ENCODE results near the gene KANSL1.

Gene KANSL1

GRCh38 chr17:45999900-46000290 is 193.3 kb downstream of the KANSL1 start:
- no peak for DNase-seq (ENCODE audit: low read depth)
- no peak for TF ChIP-seq CTCF (IDR thresholded peaks at IDR 0.05; ENCODE audit: insufficient read depth, low read depth, low read length, missing control alignments)
- H3K4me3 ChIP-seq (ENCODE audit: low read length) = no peak overlapping the region

GRCh38 chr17:45998987-45999899 is 194.0 kb downstream of the KANSL1 start, which contains the start of gene STH:
Gene STH (plus strand): TSS chr17:45999250. CDS start chr17:45999280, 30 bp downstream.
- TF ChIP-seq CTCF (IDR thresholded peaks at IDR 0.05; ENCODE audit: insufficient read depth, low read depth, low read length, missing control alignments) = no peak
- DNase-seq (ENCODE audit: low read depth) = no peak
- H3K4me3 ChIP-seq (ENCODE audit: low read length) = no peak within 1 kb of the TSS

GRCh38 chr17:45997624-45998023 is 195.6 kb downstream of the KANSL1 start:
- DNase-seq (ENCODE audit: low read depth) = no peak
- no peak for TF ChIP-seq CTCF (IDR thresholded peaks at IDR 0.05; ENCODE audit: insufficient read depth, low read depth, low read length, missing control alignments)
- H3K4me3 ChIP-seq (ENCODE audit: low read length) = no peak overlapping the region

GRCh38 chr17:45997166-45997565 is 196.1 kb downstream of the KANSL1 start:
- TF ChIP-seq CTCF (IDR thresholded peaks at IDR 0.05; ENCODE audit: insufficient read depth, low read depth, low read length, missing control alignments) = no peak
- no peak for DNase-seq (ENCODE audit: low read depth)
- no peak overlapping the region for H3K4me3 ChIP-seq (ENCODE audit: low read length)

GRCh38 chr17:45996282-45996937 is 196.8 kb downstream of the KANSL1 start:
- H3K4me3 ChIP-seq (ENCODE audit: low read length) = no peak overlapping the region
- no peak for DNase-seq (ENCODE audit: low read depth)
- TF ChIP-seq CTCF (IDR thresholded peaks at IDR 0.05; ENCODE audit: insufficient read depth, low read depth, low read length, missing control alignments) = no peak

- TF ChIP-seq CTCF (IDR thresholded peaks at IDR 0.05; ENCODE audit: insufficient read depth, low read depth, low read length, missing control alignments) = no peak
- H3K4me3 ChIP-seq (ENCODE audit: low read length) = no peak overlapping the region
- no peak for DNase-seq (ENCODE audit: low read depth)
These were observed 197.5 kb downstream of the KANSL1 start for GRCh38 chr17:45995627-45996270.
